H1 (cell line): ENCODE results near the gene PRR7.

Source experiments
- CTCF ChIP-seq, 3 experiments: IDR thresholded peaks; 1 replicate in 2 of 3; 2 replicates in 1 of 3; pipeline versions ENCODE4 v1.5.1 to v1.6.1; 2011; ENCODE audit warnings: low read length in 3 of 3, mild to moderate bottlenecking in 3 of 3, inconsistent platforms in 2 of 3, low read depth in 1 of 3, moderate library complexity in 1 of 3; ENCODE audit not compliant: insufficient read depth in 1 of 3; ENCODE audit errors: control extremely low read depth in 1 of 3
- EGR1 ChIP-seq: IDR thresholded peaks from 2 replicates; pipeline ENCODE4 v1.6.1; 2011; ENCODE audit warnings: low read depth, low read length, borderline replicate concordance
- HDAC2 ChIP-seq, 2 experiments: fragments of 300-600 bp in 1 of 2; sonication (generic) in 1 of 2; IDR thresholded peaks; 2 replicates each; pipeline ENCODE4 v1.6.1; 2011 to 2012; ENCODE audit warnings: low read depth in 2 of 2, low read length in 2 of 2, mild to moderate bottlenecking in 2 of 2, moderate library complexity in 2 of 2, borderline replicate concordance in 1 of 2, inconsistent platforms in 1 of 2
- POLR2A ChIP-seq, 2 experiments: IDR thresholded peaks; 1 replicate in 1 of 2; 2 replicates in 1 of 2; pipeline ENCODE4 v1.6.1; 2011; ENCODE audit warnings: low read depth in 2 of 2, low read length in 2 of 2, mild to moderate bottlenecking in 2 of 2; ENCODE audit errors: control extremely low read depth in 1 of 2
- POLR2AphosphoS5 ChIP-seq: IDR thresholded peaks from 2 replicates; pipeline ENCODE4 v1.6.1; 2011; ENCODE audit warnings: low read depth, low read length
- TAF1 ChIP-seq: IDR thresholded peaks from 2 replicates; pipeline ENCODE4 v1.6.1; 2011; ENCODE audit warnings: mild to moderate bottlenecking, low read depth, low read length
- TF ChIP-seq, protein P1 (sequence below): IDR thresholded peaks from 2 replicates; pipeline ENCODE4 v1.6.1; 2012; ENCODE audit warnings: inconsistent platforms

- no peak for TF ChIP-seq POLR2A (IDR thresholded peaks at IDR 0.05; ENCODE audit: control extremely low read depth in 1 of 2, low read depth in 2 of 2, low read length in 2 of 2)
- TF ChIP-seq HDAC2 (IDR thresholded peaks at IDR 0.05; ENCODE audit: borderline replicate concordance in 1 of 2, low read depth in 2 of 2, low read length in 2 of 2) = no peak
- TF ChIP-seq TAF1 = no peak
- TF ChIP-seq CTCF (IDR thresholded peaks at IDR 0.05; ENCODE audit: control extremely low read depth in 1 of 3, insufficient read depth in 1 of 3, low read depth in 1 of 3, low read length in 3 of 3) = no peak
- no peak for TF ChIP-seq POLR2AphosphoS5
- TF ChIP-seq EGR1 = no peak
- TF ChIP-seq, protein P1, sequence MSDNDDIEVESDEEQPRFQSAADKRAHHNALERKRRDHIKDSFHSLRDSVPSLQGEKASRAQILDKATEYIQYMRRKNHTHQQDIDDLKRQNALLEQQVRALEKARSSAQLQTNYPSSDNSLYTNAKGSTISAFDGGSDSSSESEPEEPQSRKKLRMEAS = no peak
Measured at GRCh38 chr5:177440990-177441780, 5.4 kb upstream of the PRR7 start.
